SK-N-SH (cell line): Measurements from ENCODE around the gene EIF2S1. TPM values are rescaled to one million over a fixed set of nuclear protein-coding genes. Genes with fewer than 3 reads are reported as not detected.

Source experiments
- CTCF ChIA-PET: fragments of 300-600, 350-600 bp; formaldehyde crosslinking; extraction: SDS; loops from one replicate; lab custom pipeline; 2021; lab: Yijun Ruan, JAX
- POLR2A ChIA-PET: fragments of 350-600 bp; sonication (Branson Sonifier 250); formaldehyde crosslinking; extraction: SDS; loops from one replicate; lab custom pipeline; 2020; ENCODE audit warnings: antibody characterized with exemption, inconsistent platforms; lab: Yijun Ruan, JAX
- DNase-seq: peaks from one replicate; pipeline ENCODE4 v3.0.0; 2012
- H2AFZ ChIP-seq: fragments of 200-600 bp; sonication (generic); 2 replicates; pipeline ENCODE4 v1.8.1; 2016; ENCODE audit warnings: antibody characterized with exemption, mild to moderate bottlenecking, low read depth
- H3F3A ChIP-seq: fragments of 200-600 bp; sonication (generic); replicated peaks from 2 replicates; pipeline ENCODE3; 2016; ENCODE audit warnings: antibody characterized with exemption, mild to moderate bottlenecking; ENCODE audit not compliant: insufficient read depth
- H3K27ac ChIP-seq, 2 experiments: fragments of 200-500 bp in 1 of 2; fragments of 200-600 bp in 1 of 2; sonication (Bioruptor generic) in 1 of 2; sonication (generic), shearing (Covaris generic) in 1 of 2; 2 replicates each; pipeline versions ENCODE4 v1.5.1 to v1.6.1; 2014 to 2016; ENCODE audit warnings: low read depth in 2 of 2, inconsistent platforms in 1 of 2, low read length in 1 of 2, mild to moderate bottlenecking in 1 of 2, mixed read lengths in 1 of 2
- H3K27me3 ChIP-seq: fragments of 200-600 bp; sonication (generic), shearing (Covaris generic); 2 replicates; pipeline ENCODE4 v1.6.1; 2016; ENCODE audit warnings: mixed run types; ENCODE audit not compliant: insufficient read depth
- H3K36me3 ChIP-seq, 2 experiments: fragments of 200-500 bp in 1 of 2; fragments of 200-600 bp in 1 of 2; sonication (Bioruptor generic) in 1 of 2; sonication (generic) in 1 of 2; replicated peaks in 1 of 2; 2 replicates each; pipeline versions ENCODE3 to v1.5.1; 2014 to 2016; ENCODE audit warnings: low read length in 1 of 2, mild to moderate bottlenecking in 1 of 2; ENCODE audit not compliant: insufficient read depth in 2 of 2, control insufficient read depth in 1 of 2
- H3K4me1 ChIP-seq, 2 experiments: fragments of 200-500 bp in 1 of 2; fragments of 200-600 bp in 1 of 2; sonication (Bioruptor generic) in 1 of 2; sonication (generic), shearing (Covaris generic) in 1 of 2; 2 replicates each; pipeline versions ENCODE4 v1.5.1 to v1.6.1; 2014 to 2016; ENCODE audit warnings: low read depth in 1 of 2, low read length in 1 of 2, mixed run types in 1 of 2; ENCODE audit not compliant: insufficient read depth in 2 of 2, control insufficient read depth in 1 of 2
- H3K4me2 ChIP-seq: fragments of 200-600 bp; sonication (generic), shearing (Covaris generic); 2 replicates; pipeline ENCODE4 v1.6.1; 2017; ENCODE audit warnings: mixed run types
- H3K4me3 ChIP-seq, 2 experiments: fragments of 200-500 bp in 1 of 2; fragments of 200-600 bp in 1 of 2; sonication (Bioruptor generic) in 1 of 2; sonication (generic), shearing (Covaris generic) in 1 of 2; 2 replicates each; pipeline versions ENCODE4 v1.5.1 to v1.8.1; 2014 to 2016; ENCODE audit warnings: low read depth in 2 of 2, inconsistent platforms in 1 of 2, low read length in 1 of 2, mild to moderate bottlenecking in 1 of 2, mixed read lengths in 1 of 2, moderate library complexity in 1 of 2
- H3K79me2 ChIP-seq: fragments of 200-600 bp; sonication (generic); 2 replicates; pipeline ENCODE4 v1.8.1; 2017; ENCODE audit warnings: mild to moderate bottlenecking; ENCODE audit not compliant: insufficient read depth
- H3K9ac ChIP-seq: fragments of 200-600 bp; sonication (generic); 2 replicates; pipeline ENCODE4 v1.6.1; 2017; ENCODE audit warnings: mixed run types
- H3K9me2 ChIP-seq: fragments of 200-600 bp; sonication (generic); 2 replicates; pipeline ENCODE4 v1.6.1; 2017; ENCODE audit warnings: mixed run types
- H3K9me3 ChIP-seq: fragments of 200-600 bp; sonication (generic); 2 replicates; pipeline ENCODE4 v1.6.1; 2017; ENCODE audit warnings: mixed run types, mild to moderate bottlenecking, moderate library complexity
- H4K20me1 ChIP-seq: fragments of 200-600 bp; sonication (generic); 2 replicates; pipeline ENCODE4 v1.6.1; 2017; ENCODE audit warnings: mild to moderate bottlenecking, mixed run types; ENCODE audit not compliant: insufficient read depth
- CTCF ChIP-seq: fragments of 200-600 bp; sonication (generic); IDR thresholded peaks from 2 replicates; pipeline ENCODE4 v1.6.1; 2017; ENCODE audit warnings: antibody characterized with exemption, mild to moderate bottlenecking, moderate library complexity
- ELF1 ChIP-seq: IDR thresholded peaks from 2 replicates; pipeline ENCODE4 v1.4.0; 2012
- EZH2phosphoT487 ChIP-seq: fragments of 200-600 bp; sonication (generic); IDR thresholded peaks from 2 replicates; pipeline ENCODE4 v1.6.1; 2017; ENCODE audit warnings: low read depth, mixed run types, mild to moderate bottlenecking, antibody characterized with exemption, moderate library complexity, borderline replicate concordance
- FOSL2 ChIP-seq: IDR thresholded peaks from 2 replicates; pipeline ENCODE4 v1.4.0; 2012; ENCODE audit warnings: low read depth, mild to moderate bottlenecking, moderate library complexity, borderline replicate concordance
- FOXJ3 ChIP-seq: sonication (generic); formaldehyde crosslinking; IDR thresholded peaks from 2 replicates; pipeline ENCODE4 v1.5.1; 2020; ENCODE audit warnings: mild to moderate bottlenecking, missing genetic modification reagents
- GABPA ChIP-seq: IDR thresholded peaks from 2 replicates; pipeline ENCODE4 v1.4.0; 2012; ENCODE audit warnings: low read depth, mild to moderate bottlenecking
- GATA2 ChIP-seq: sonication (generic); formaldehyde crosslinking; IDR thresholded peaks from 2 replicates; pipeline ENCODE4 v1.5.0; 2020; ENCODE audit warnings: mild to moderate bottlenecking, missing genetic modification reagents
- NFIC ChIP-seq: IDR thresholded peaks from 2 replicates; pipeline ENCODE4 v1.4.0; 2012; ENCODE audit warnings: borderline replicate concordance
- NRF1 ChIP-seq: IDR thresholded peaks from 2 replicates; pipeline ENCODE4 v1.6.1; 2012; ENCODE audit warnings: low read depth, mild to moderate bottlenecking, low read length
- RCOR1 ChIP-seq: fragments of 150-350 bp; IDR thresholded peaks from 2 replicates; pipeline ENCODE4 v1.6.1; 2017; ENCODE audit warnings: antibody characterized with exemption, low read length
- SMC3 ChIP-seq: IDR thresholded peaks from 2 replicates; pipeline ENCODE4 v1.6.1; 2012; ENCODE audit warnings: low read depth, low read length, improper control_type of control experiment
- TAF1 ChIP-seq: IDR thresholded peaks from 2 replicates; pipeline ENCODE4 v1.6.1; 2012; ENCODE audit warnings: low read depth, mild to moderate bottlenecking, low read length, moderate library complexity, borderline replicate concordance
- TCF12 ChIP-seq: IDR thresholded peaks from 2 replicates; pipeline ENCODE4 v1.4.0; 2012
- TEAD4 ChIP-seq: IDR thresholded peaks from 2 replicates; pipeline ENCODE4 v1.4.0; 2012; ENCODE audit warnings: mild to moderate bottlenecking, borderline replicate concordance; ENCODE audit not compliant: insufficient read depth
- USF1 ChIP-seq: IDR thresholded peaks from 2 replicates; pipeline ENCODE4 v1.4.0; 2012; ENCODE audit warnings: low read depth, borderline replicate concordance
- YY1 ChIP-seq: IDR thresholded peaks from 2 replicates; pipeline ENCODE4 v1.4.0; 2012; ENCODE audit warnings: low read depth, mild to moderate bottlenecking
- ZBTB33 ChIP-seq: IDR thresholded peaks from 2 replicates; pipeline ENCODE4 v1.4.0; 2012; ENCODE audit warnings: low read depth, borderline replicate concordance
- polyA plus RNA-seq, 3 experiments: library from polyadenylated mRNA; depleted of rRNA; stranded (reverse); fragments of >200 nt; gene quantifications; 2 replicates each; pipeline ENCODE4 v1.2.3, GENCODE V29; 2012

Gene EIF2S1
- polyA plus RNA-seq, 1 of the 3 experiments (the other 2 are of a cell fraction), result 57.2 TPM

GRCh38 chr14:67373347-67373746, 13.2 kb downstream of the EIF2S1 start (continued):
- no peak for TF ChIP-seq NRF1
- no peak for TF ChIP-seq FOSL2
- TF ChIP-seq ELF1, result no peak
- TF ChIP-seq TAF1, result no peak
- no peak for TF ChIP-seq USF1
- TF ChIP-seq GABPA, result no peak
- TF ChIP-seq CTCF, result no peak
- TF ChIP-seq, all 33 proteins: peak for 0

- DNase-seq, result no peak
- peaks cover 14% of the 10 kb centered on the region; the same call in 1 of the 2 replicates for H3K79me2 ChIP-seq
- POLR2A ChIA-PET, result no interaction called here
- peaks cover 86 to 91% of the 10 kb centered on the region in 2 experiments for H3K36me3 ChIP-seq
- H3K27ac ChIP-seq, result no peak overlapping the region
- H3K4me2 ChIP-seq, result no peak overlapping the region
- no peaks in the 10 kb centered on the region for H3K9me2 ChIP-seq
- CTCF ChIA-PET, result interaction anchor here (1.3 to 1.4 kb wide), 2 partner anchors 17 to 18 kb away, joined by 3 to 7 read pairs; partner anchors contain the start of gene ATP6V1D
- H3K27me3 ChIP-seq, result no peaks in the 10 kb centered on the region
- no peaks in the 10 kb centered on the region for H3K9me3 ChIP-seq
- H3F3A ChIP-seq, result peaks cover 4% of the 10 kb centered on the region
- no peak overlapping the region for H2AFZ ChIP-seq
- no peaks in the 10 kb centered on the region for H3K4me1 ChIP-seq
- H3K4me3 ChIP-seq, result no peak overlapping the region
- H3K9ac ChIP-seq, result no peak overlapping the region
- no peak for TF ChIP-seq EZH2phosphoT487
- TF ChIP-seq GATA2 (CRISPR knock-in tag), result no peak
- TF ChIP-seq SMC3, result no peak
- TF ChIP-seq FOXJ3 (CRISPR knock-in tag), result no peak
- TF ChIP-seq ELF1, result no peak
- no peak for TF ChIP-seq USF1
- TF ChIP-seq ZBTB33, result no peak
- no peak for TF ChIP-seq RCOR1
- TF ChIP-seq NFIC, result no peak
- TF ChIP-seq TCF12, result no peak
- TF ChIP-seq YY1, result no peak
- TF ChIP-seq TAF1, result no peak
- no peak for TF ChIP-seq GABPA
- TF ChIP-seq TEAD4, result no peak
- TF ChIP-seq, all 33 proteins: peak for 0
- no peaks in the 10 kb centered on the region for H4K20me1 ChIP-seq
Measured at GRCh38 chr14:67377916-67378315, 17.8 kb downstream of the EIF2S1 start.
